IPS DF 6.9 (cell line): ENCODE data around the gene ZCCHC7.
"Not testable (repeated sequence)": the region's sequence is repeated elsewhere in the genome, so short reads cannot be mapped to it uniquely, and the experiment has no call there.

ENCODE experiments used
- DNase-seq: peaks from one replicate; pipeline ENCODE4 v3.0.0-alpha.2; 2013; ENCODE audit warnings: low read depth, low spot score
- H3K27ac ChIP-seq: one replicate; pipeline ENCODE4 v1.5.1; 2013; ENCODE audit warnings: low read length, control low read depth
- H3K27me3 ChIP-seq: 2 replicates; pipeline ENCODE4 v1.6.1; 2013; ENCODE audit warnings: mild to moderate bottlenecking, low read length; ENCODE audit not compliant: control insufficient read depth, insufficient read depth
- H3K36me3 ChIP-seq: 2 replicates; pipeline ENCODE4 v1.6.1; 2013; ENCODE audit warnings: low read length; ENCODE audit not compliant: control insufficient read depth, insufficient read depth
- H3K4me1 ChIP-seq: 2 replicates; pipeline ENCODE4 v1.6.1; 2013; ENCODE audit warnings: low read length; ENCODE audit not compliant: control insufficient read depth, insufficient read depth
- H3K4me3 ChIP-seq: 2 replicates; pipeline ENCODE4 v1.5.1; 2013; ENCODE audit warnings: mild to moderate bottlenecking, low read length
- H3K9me3 ChIP-seq: 2 replicates; pipeline ENCODE4 v1.6.1; 2013; ENCODE audit warnings: low read length, inconsistent platforms; ENCODE audit not compliant: control insufficient read depth, insufficient read depth
- WGBS: extraction: QIAGEN DNeasy Blood & Tissue Kit; methylation state at CpG from one replicate; pipeline ENCODE4 v1.1.7; 2013; ENCODE audit warnings: mixed read lengths, missing lambda C conversion rate; ENCODE audit not compliant: insufficient read length, insufficient coverage; 5-methylcytosine and 5-hydroxymethylcytosine counted together

ZCCHC7 gene

DNA sequence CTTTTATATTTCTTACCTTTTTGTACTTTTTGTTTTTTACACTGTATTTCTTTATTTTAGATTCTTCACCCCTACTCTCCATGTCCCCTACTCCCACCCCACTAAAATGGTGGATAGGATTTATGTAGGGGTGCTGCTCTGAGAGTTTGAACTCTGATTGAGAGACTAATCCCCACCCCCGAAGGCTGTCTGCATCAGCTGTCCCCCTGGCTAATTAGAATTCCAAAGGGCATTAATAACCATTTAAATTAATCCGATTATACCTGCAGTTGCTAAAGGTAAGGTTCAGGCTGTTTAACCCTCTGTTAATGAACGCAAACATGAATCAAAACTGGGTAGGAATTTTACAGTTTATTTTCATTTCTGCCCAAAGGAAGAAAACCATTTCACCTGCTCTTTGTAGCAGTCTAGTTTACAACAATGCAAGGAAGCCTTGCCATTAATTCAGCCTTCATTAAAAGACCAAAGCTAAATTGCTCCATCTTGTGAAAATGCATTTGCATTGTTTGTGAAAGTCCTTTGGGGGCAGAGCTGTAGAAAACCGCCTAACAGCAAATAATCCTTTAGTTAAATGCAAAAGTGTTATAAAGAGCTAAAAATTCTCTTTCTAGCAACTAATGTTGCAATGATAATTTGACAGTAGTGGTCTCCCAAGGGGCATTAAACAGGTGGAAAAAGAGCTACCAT, 71.2 kb downstream of the ZCCHC7 start:
- H3K36me3 ChIP-seq: no peaks in the 10 kb centered on the region
- DNase-seq: no peak
- no peaks in the 10 kb centered on the region for H3K27me3 ChIP-seq
- no peaks in the 10 kb centered on the region for H3K9me3 ChIP-seq
- H3K4me1 ChIP-seq: no peaks in the 10 kb centered on the region
- H3K4me3 ChIP-seq: no peak overlapping the region
- H3K27ac ChIP-seq: no peak overlapping the region
- no CpG with 5 or more reads among the region's 4 CpGs for WGBS

DNA sequence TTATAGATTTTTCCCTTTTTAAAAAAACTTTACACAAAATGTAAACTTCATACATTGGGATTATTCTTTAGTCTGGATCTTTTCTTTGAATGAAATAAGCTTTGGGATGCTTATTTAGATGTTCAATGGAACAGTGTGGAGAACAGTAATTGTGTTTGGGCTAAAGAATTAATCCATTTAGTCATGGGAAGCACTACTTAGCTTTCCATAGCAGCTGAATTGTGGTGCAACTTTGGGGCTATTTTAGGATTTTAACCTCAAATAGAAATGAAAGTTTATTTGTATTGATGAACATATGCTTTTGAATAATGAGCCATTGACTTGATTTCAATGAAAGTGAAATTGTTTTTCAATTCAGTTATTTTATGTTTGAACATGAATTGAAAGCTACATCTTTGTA, 72.4 kb downstream of the ZCCHC7 start:
- H3K9me3 ChIP-seq: no peaks in the 10 kb centered on the region
- no peak overlapping the region for H3K27ac ChIP-seq
- H3K4me3 ChIP-seq: no peak overlapping the region
- H3K27me3 ChIP-seq: no peaks in the 10 kb centered on the region
- no peaks in the 10 kb centered on the region for H3K4me1 ChIP-seq
- DNase-seq: no peak
- H3K36me3 ChIP-seq: no peaks in the 10 kb centered on the region

DNA sequence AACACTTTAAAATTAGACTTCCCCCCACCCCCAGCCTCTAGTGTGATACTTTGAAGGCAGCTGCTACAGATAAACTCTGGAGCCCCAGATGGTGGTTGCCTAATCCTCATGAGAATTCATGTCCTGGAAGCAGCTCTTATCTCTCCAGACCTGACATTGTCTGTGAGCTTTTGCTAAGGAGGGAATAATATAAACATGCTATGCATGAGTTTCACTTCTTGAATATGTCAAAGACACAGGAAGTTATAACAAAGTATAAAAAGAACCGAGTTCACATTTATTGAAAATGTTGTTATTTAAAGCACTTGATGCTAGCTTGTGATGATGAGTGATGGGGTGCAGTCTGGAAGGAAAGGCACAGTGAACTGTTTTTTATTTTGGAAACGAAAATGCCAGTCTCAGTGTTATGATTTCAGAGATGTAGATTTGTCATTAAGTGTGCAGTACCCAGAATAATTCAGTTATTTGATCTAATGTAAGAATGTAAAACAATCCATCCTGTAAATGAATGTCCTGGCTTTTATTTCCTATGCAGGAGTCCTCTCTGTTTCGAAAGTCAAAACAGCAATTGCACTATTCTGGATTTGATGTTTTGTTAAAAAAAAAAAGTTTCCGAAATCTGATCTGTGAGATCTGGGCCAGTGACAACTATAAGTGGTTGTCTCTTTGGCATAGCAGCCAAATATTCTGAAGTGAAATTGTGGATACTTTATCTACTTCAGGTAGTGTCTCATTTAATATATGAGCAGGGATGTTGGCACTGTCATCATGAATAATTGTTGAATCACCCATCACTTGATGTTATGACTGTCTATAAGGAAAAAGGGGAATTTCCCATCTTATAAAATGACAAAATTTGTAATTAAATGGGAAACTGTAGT, 77.0 kb downstream of the ZCCHC7 start:
- Histone ChIP-seq H3K4me1 (no peaks in the 10 kb centered on the region), H3K27me3 (no peaks in the 10 kb centered on the region), H3K36me3 (no peaks in the 10 kb centered on the region), H3K4me3 (no peak overlapping the region), H3K27ac (no peak overlapping the region), H3K9me3 (no peaks in the 10 kb centered on the region)
- DNase-seq: no peak
- WGBS: no CpG with 5 or more reads among the region's 4 CpGs

GRCh38 chr9:37198039-37198729, 77.8 kb downstream of the ZCCHC7 start:
- no peaks in the 10 kb centered on the region for H3K9me3 ChIP-seq
- H3K27ac ChIP-seq: no peak overlapping the region
- WGBS: no CpG with 5 or more reads among the region's 2 CpGs
- no peak for DNase-seq
- no peaks in the 10 kb centered on the region for H3K4me1 ChIP-seq
- no peak overlapping the region for H3K4me3 ChIP-seq
- no peaks in the 10 kb centered on the region for H3K27me3 ChIP-seq
- H3K36me3 ChIP-seq: no peaks in the 10 kb centered on the region

DNA sequence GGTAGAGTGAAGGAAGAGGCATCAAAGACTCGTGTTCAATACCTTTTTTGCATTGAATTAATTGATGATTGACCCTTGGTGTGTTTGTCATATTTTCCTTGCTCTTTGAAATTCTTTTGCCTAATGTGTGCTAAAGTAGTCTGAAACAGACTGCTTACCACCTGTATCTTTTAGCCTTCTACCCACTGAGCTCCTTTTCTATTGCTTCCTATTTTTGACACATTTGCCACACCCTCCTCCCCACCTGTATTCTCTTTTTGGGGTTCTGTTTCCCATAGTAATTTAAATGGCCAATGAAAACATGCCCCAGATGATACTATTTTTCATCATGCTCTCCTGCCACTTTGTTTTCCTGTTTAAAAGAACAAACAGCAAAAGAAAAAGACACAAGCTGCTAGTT, 78.5 kb downstream of the ZCCHC7 start:
- no peaks in the 10 kb centered on the region for H3K36me3 ChIP-seq
- no peaks in the 10 kb centered on the region for H3K4me1 ChIP-seq
- H3K4me3 ChIP-seq: no peak overlapping the region
- no peaks in the 10 kb centered on the region for H3K27me3 ChIP-seq
- no CpG with 5 or more reads among the region's 1 CpG for WGBS
- H3K27ac ChIP-seq: no peak overlapping the region
- DNase-seq: no peak
- H3K9me3 ChIP-seq: no peaks in the 10 kb centered on the region

GRCh38 chr9:37200433-37201005, 80.1 kb downstream of the ZCCHC7 start:
- Histone ChIP-seq H3K4me3 (no peak overlapping the region), H3K27ac (no peak overlapping the region)
- WGBS: no CpG with 5 or more reads among the region's 1 CpG

GRCh38 chr9:37201581-37201980, 81.2 kb downstream of the ZCCHC7 start:
- WGBS: no CpG with 5 or more reads among the region's 1 CpG
- Histone ChIP-seq H3K4me3 (no peak overlapping the region), H3K27me3 (no peaks in the 10 kb centered on the region), H3K4me1 (no peaks in the 10 kb centered on the region), H3K27ac (no peak overlapping the region), H3K36me3 (no peaks in the 10 kb centered on the region), H3K9me3 (no peaks in the 10 kb centered on the region)
- DNase-seq: no peak

More at GRCh38 chr9:37200433-37201005, 80.1 kb downstream of the ZCCHC7 start:
- H3K4me1 ChIP-seq: no peaks in the 10 kb centered on the region
- no peaks in the 10 kb centered on the region for H3K36me3 ChIP-seq
- H3K9me3 ChIP-seq: no peaks in the 10 kb centered on the region
- H3K27me3 ChIP-seq: no peaks in the 10 kb centered on the region
- DNase-seq: no peak

DNA sequence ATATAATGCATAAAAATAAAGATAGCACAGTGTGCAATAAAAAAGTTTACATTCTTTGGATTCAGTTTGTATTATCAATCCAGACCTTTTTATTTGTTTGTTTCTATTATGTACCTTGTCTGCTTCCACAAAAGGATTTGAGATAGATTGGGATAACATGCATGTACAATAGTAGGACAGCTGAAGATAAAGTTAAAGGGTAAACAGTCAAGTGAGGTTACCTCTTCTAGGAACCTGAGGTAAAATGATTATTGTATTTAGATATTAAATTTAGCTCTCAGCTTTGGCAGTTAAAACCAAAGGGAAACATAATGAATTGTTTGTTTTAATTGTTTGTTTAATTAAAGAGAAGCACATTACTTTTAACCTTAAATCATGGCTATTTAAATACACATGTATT, 81.7 kb downstream of the ZCCHC7 start:
- H3K36me3 ChIP-seq: no peaks in the 10 kb centered on the region
- no peaks in the 10 kb centered on the region for H3K9me3 ChIP-seq
- H3K4me1 ChIP-seq: no peaks in the 10 kb centered on the region
- DNase-seq: no peak
- no peak overlapping the region for H3K27ac ChIP-seq
- H3K27me3 ChIP-seq: no peaks in the 10 kb centered on the region
- no peak overlapping the region for H3K4me3 ChIP-seq

GRCh38 chr9:37203456-37203855, 83.1 kb downstream of the ZCCHC7 start:
- not testable (repeated sequence) for H3K36me3 ChIP-seq, DNase-seq, H3K27ac ChIP-seq, H3K9me3 ChIP-seq, H3K27me3 ChIP-seq, H3K4me1 ChIP-seq, H3K4me3 ChIP-seq
- no CpG with 5 or more reads among the region's 4 CpGs for WGBS

DNA sequence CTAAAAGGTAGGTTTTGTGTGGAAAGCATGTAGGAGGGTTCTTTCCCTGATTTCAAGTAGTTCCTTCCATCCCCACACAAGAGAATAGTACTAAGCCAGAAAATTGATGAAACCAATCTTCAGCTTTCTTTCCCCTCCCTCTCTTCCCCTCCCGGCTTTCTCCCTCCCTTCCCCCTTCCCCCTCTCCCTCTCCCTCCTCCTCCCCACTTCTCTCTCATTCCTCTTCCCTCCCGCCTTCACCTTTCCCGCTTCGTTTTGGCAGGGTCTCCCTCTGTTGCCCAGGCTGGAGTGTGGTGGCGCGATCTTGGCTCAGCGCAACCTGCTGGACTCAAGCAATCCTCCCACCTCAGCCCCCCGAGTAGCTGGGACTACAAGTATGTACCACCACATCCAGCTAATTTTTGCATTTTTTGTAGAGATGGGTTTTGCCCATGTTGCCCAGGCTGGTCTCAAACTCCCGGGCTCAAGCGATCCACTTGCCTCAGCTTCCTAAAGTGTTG, 85.8 kb downstream of the ZCCHC7 start:
- no peak overlapping the region for H3K4me3 ChIP-seq
- DNase-seq: no peak
- H3K27ac ChIP-seq: no peak overlapping the region
- no peaks in the 10 kb centered on the region for H3K36me3 ChIP-seq
- H3K27me3 ChIP-seq: no peaks in the 10 kb centered on the region
- no peaks in the 10 kb centered on the region for H3K9me3 ChIP-seq
- WGBS: no CpG with 5 or more reads among the region's 10 CpGs
- no peaks in the 10 kb centered on the region for H3K4me1 ChIP-seq
